ENCODE data around the gene GALNT4.

Gene GALNT4

GRCh38 chr12:89492883-89493282, 31.7 kb downstream of the GALNT4 start:
- DNase-seq: no peak

GRCh38 chr12:89490922-89491321, 33.7 kb downstream of the GALNT4 start:
- DNase-seq: no peak

GRCh38 chr12:89486264-89486663, 38.3 kb downstream of the GALNT4 start:
- DNase-seq: no peak

- no peak for DNase-seq
Measured at GRCh38 chr12:89484470-89484869, 40.1 kb downstream of the GALNT4 start.

GRCh38 chr12:89481213-89481914, 43.2 kb downstream of the GALNT4 start:
- DNase-seq: no peak

GRCh38 chr12:89479982-89480381, 44.6 kb downstream of the GALNT4 start:
- no peak for DNase-seq

GRCh38 chr12:89477633-89478279, 46.8 kb downstream of the GALNT4 start:
- no peak for DNase-seq

- DNase-seq: no peak
Measured at GRCh38 chr12:89476904-89477595, 47.5 kb downstream of the GALNT4 start.

GRCh38 chr12:89476232-89476631, 48.4 kb downstream of the GALNT4 start:
- DNase-seq: no peak

- DNase-seq: no peak
Measured at GRCh38 chr12:89475203-89475990, 49.2 kb downstream of the GALNT4 start.

- no peak for DNase-seq
Measured at GRCh38 chr12:89474615-89475014, 50.0 kb downstream of the GALNT4 start.
